Stimulated activated CD8-positive, alpha-beta memory T cell treated with anti-CD3 and anti-CD28 coated beads, Interleukin-15, amount 100 ng/mL, for 1 hour (primary cell): ENCODE data around the gene DNAH8.
"Not testable (repeated sequence)": the region's sequence is repeated elsewhere in the genome, so short reads cannot be mapped to it uniquely, and the experiment has no call there.

Experiments used
- DNase-seq: peaks from one replicate; pipeline ENCODE4 v3.0.0-alpha.2; 2020; ENCODE audit warnings: low read depth

DNAH8 gene

GRCh38 chr6:38750968-38751615, 36.0 kb downstream of the DNAH8 start:
- no peak for DNase-seq

DNA sequence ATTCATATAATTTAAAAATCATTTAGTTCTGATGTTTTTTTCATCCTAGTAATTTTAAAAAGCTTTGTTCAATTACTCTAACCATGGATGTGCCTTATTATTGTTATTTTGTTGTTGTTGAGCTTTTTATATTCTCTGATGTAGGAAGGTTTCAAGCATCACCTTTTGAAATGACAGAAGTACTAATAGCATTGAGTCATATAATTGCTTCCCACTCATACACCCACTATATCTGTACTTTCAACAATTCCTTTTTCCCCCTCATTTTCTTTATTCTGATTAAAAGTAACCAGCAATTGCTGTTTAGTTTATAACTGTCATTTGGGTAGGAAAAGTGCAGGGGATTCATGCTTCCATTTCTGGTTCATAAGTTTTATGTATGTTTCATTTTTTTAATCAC, 38.6 kb downstream of the DNAH8 start:
- no peak for DNase-seq

DNA sequence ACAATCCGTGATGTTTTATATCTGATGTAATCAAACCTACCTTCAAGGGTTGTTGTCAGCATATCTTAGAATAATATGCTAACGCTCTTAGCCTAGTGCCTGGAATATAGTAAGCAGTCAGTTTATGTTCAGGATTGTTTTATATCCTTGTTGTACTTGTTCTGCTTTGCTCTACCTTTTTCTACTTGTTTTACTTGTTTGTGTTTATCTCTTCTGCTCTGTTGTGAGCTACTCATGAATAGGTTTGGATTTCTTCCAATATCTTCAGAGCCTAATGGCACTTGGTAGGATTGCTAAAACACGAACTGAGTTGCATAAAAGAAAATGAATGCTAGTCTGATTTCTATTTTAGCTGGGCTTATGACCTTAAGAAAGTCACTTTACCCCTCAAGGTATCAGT, 40.1 kb downstream of the DNAH8 start:
- DNase-seq: no peak

DNA sequence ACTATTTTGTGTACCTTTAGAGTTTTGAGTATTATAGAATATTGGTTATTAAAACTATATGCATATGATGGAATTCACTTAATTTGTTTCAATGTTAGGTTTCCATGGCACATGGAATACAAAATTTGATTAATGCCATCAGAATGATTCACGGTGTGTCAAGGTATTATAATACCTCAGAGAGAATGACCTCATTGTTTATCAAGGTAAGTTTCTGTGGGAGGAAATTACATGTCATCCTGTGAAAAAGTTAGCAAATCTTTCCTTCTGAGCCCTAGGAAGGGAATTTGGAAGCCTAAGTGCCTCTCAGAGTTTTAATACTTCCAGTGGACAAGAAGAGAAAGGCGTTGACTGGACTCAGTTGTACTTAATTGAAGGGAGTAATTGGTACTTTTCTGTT, 40.8 kb downstream of the DNAH8 start:
- no peak for DNase-seq

DNA sequence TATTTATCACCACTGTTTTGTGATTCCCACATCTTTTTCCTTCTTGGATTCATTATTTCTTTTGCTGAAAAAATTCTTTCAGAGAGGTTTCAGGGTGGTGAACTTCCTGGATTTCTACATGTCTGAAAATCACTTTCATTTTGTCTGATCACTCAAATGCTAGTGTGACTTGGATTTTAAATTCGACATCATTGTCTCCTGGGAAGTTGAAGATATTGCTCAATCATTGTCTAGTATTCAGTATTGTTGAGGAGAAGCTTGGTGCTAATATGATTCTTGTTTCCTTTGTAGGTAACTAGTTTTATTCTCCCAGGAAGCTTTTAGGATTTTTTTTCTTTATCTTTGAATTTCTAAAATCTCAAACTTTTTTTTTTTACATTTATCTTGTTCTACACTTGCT, 45.0 kb downstream of the DNAH8 start:
- DNase-seq: no peak

- DNase-seq: no peak
Observed at GRCh38 chr6:38762848-38763247, 47.7 kb downstream of the DNAH8 start.

- DNase-seq: no peak
Observed at GRCh38 chr6:38767560-38767959, 52.4 kb downstream of the DNAH8 start.

DNA sequence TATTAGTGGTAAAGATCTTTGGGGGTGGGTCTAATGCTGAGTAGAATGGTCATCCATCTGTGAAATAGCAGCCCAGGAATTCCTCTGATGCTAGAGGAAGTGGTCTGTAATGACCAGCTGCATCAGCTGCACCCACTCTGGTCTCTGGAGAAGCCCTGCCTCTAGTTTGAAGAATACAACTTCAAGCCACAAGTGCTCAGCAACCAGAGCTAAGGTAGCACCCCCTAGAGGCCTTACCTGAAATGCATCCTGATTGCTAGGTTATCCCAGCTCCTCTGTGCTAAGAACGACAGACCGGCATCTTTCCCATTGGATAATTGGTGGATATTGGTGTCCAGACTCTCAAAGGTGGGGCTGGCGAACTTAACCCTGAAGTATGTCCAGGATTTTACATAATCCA, 58.2 kb downstream of the DNAH8 start:
- no peak for DNase-seq

GRCh38 chr6:38774929-38775707, 60.0 kb downstream of the DNAH8 start:
- DNase-seq: no peak

GRCh38 chr6:38775870-38776269, 60.8 kb downstream of the DNAH8 start:
- DNase-seq: no peak

DNA sequence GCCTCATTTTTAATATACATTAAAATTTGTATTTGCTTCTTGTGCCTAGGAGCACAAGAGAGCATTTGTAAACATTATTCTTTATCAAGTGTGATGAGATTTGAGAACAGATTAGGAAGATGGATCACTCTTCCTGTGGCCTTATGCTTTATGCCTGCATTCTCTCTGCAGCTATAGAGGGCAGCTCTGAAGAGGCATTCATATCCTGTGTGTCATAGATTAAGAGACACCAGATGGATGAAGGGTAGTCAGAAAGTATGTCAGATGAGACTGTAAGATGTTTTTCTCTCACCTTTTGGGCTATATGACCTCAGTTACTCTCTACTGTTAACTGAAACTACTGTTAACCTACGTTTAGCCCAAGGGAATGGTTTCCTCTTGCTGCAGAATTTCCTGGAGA, 61.4 kb downstream of the DNAH8 start:
- no peak for DNase-seq

DNA sequence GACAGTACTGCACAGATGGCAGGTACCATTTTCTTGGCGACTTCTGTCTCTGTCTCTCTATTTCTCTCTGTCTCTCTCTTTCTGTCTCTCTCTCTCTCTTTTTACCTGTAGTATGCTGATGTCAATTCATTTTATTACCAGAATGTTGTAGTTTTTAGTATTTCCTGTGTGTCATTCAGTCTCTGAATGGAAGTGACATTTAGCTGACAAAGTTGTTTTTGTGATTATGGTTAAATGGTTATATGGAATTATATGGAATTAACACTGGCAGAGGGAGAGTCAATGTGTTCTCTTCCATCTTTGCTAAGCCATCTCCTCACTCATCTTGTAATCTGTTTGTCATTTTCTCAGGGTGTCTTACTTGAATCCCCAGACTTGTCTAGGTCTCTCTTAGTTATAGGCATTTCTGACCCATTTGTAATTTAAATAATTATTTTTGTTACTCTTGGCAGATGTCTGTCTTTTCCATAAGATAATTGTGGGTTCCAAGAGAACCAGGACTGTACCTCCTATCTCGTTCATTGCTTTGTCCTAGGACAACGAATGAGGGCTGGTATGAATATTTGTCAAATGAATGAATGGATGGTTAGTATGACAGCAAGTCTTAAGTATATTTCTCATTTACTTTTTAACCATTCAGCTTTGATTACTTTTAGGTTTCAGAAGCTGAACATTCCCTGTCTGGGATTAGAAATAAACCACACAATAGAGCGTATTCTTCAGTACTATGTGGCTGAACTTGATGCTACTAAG, 64.4 kb downstream of the DNAH8 start:
- DNase-seq: no peak

DNA sequence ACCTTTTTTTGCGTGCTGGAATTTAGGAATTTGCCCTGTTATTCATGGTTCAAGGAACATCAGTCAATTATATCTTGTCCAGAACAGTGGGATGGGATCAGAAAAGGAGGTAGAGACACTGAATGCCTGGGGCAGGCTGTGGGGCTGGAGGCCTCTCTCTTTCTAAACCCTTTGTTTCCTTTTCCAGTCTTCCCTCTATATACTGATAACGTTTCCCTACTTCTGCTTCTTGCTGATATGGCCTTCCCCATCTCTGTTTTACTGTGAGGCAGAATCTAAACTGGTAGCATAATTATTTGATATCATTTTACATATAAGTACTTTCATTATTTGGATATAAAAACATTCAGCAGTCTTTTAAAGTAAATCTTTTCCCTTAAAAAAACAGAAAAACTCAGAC, 67.5 kb downstream of the DNAH8 start:
- no peak for DNase-seq

GRCh38 chr6:38783443-38784228, 68.5 kb downstream of the DNAH8 start:
- DNase-seq: no peak

GRCh38 chr6:38784506-38785235, 69.6 kb downstream of the DNAH8 start:
- no peak for DNase-seq

DNA sequence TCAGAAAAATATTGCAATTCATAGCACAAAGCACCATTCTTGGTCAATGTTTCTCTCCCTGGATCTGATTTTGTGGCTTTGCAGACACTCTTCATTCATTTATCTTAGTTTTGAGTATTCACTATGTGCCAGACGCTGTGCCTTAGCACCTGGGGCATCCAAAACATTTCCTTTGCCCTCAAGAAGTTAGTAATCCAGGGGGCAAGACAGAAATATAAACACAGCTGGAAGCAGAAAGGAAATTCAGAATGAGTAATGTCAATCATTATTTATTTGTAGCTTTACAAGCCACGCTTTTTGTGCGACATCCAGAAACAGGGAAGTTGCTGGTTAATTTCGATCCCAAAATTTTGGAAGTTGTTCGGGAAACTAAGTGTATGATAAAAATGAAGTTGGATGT, 71.4 kb downstream of the DNAH8 start:
- no peak for DNase-seq

DNA sequence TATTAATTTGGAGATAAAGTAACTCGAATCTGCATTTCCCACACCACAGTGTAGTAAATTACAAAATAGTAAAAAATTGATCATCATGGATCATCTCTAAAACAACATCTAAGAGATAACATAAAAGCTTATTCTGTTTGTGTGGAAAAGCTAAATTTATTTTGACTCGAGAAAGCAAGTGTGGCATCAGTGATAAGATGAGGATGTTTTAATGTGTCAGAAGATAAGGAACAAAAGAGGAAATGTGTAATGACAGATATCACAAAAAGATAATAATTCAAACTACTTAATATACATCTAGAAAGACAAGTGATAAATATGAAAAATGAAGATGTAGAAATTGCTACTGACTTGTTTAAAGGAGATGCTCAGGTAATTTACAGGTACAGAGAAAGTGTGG, 74.1 kb downstream of the DNAH8 start:
- no peak for DNase-seq

GRCh38 chr6:38792356-38792755, 77.2 kb downstream of the DNAH8 start:
- DNase-seq: no peak

- no peak for DNase-seq
Observed at GRCh38 chr6:38794682-38795081, 79.6 kb downstream of the DNAH8 start.

- no peak for DNase-seq
Observed at GRCh38 chr6:38796006-38796405, 80.9 kb downstream of the DNAH8 start.

GRCh38 chr6:38796437-38796836, 81.3 kb downstream of the DNAH8 start:
- DNase-seq: not testable (repeated sequence)

DNA sequence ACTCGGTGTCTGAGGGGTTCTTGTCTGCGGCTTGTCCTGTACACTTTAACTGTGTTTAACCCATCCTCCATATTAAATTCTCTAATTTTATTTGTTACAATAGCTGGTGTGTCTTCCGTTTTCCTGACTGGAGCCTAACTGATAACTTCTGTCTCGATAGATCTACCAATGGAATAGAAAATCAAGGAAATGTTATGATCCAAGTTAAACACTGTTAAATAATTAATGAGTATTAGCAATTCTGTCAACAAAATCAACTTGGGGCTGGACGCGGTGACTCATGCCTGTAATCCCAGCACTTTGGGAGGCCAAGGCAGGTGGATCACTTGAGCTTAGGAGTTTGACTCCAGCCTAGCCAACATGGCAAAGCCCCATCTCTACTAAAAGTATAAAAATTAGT, 81.7 kb downstream of the DNAH8 start:
- DNase-seq: no peak
